ENCODE results near the gene HK1. TPM values are rescaled to one million over a fixed set of nuclear protein-coding genes. Genes with fewer than 3 reads are reported as not detected.
A peak's percentile ranks its signal among the peaks of the same experiment; 100 is the strongest.

HK1 gene
- total RNA-seq, 6 experiments from 2014 or later, result 149 to 158 (median 155) TPM

- peaks cover 61% of the 10 kb centered on the region for H3K4me1 Mint-ChIP-seq (ENCODE audit: low read depth)
- peaks cover 29% of the 10 kb centered on the region for H3K36me3 Mint-ChIP-seq (ENCODE audit: low read depth)
- H3K27ac Mint-ChIP-seq, result peak overlapping the region; percentile 89
- TF ChIP-seq, protein P1, sequence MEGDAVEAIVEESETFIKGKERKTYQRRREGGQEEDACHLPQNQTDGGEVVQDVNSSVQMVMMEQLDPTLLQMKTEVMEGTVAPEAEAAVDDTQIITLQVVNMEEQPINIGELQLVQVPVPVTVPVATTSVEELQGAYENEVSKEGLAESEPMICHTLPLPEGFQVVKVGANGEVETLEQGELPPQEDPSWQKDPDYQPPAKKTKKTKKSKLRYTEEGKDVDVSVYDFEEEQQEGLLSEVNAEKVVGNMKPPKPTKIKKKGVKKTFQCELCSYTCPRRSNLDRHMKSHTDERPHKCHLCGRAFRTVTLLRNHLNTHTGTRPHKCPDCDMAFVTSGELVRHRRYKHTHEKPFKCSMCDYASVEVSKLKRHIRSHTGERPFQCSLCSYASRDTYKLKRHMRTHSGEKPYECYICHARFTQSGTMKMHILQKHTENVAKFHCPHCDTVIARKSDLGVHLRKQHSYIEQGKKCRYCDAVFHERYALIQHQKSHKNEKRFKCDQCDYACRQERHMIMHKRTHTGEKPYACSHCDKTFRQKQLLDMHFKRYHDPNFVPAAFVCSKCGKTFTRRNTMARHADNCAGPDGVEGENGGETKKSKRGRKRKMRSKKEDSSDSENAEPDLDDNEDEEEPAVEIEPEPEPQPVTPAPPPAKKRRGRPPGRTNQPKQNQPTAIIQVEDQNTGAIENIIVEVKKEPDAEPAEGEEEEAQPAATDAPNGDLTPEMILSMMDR (IDR thresholded peaks at IDR 0.05), result no peak
- H3K27me3 Mint-ChIP-seq (ENCODE audit: insufficient read depth), result no peaks in the 10 kb centered on the region; the same call in 1 of the 2 replicates
- H3K9me3 Mint-ChIP-seq, result no peaks in the 10 kb centered on the region
- no peak for DNase-seq
- H3K4me3 Mint-ChIP-seq, result no peak overlapping the region
Observed at GRCh38 chr10:69363666-69364065, 85.4 kb downstream of the HK1 start.

- H3K4me1 Mint-ChIP-seq (ENCODE audit: low read depth), result peaks cover 54% of the 10 kb centered on the region
- TF ChIP-seq, protein P1 (IDR thresholded peaks at IDR 0.05), result peak; percentile 34
- no peak overlapping the region for H3K4me3 Mint-ChIP-seq
- no peaks in the 10 kb centered on the region; the same call in 1 of the 2 replicates for H3K27me3 Mint-ChIP-seq (ENCODE audit: insufficient read depth)
- no peak for DNase-seq
- H3K36me3 Mint-ChIP-seq (ENCODE audit: low read depth), result peaks cover 34% of the 10 kb centered on the region
- peak overlapping the region; percentile 89 for H3K27ac Mint-ChIP-seq
- no peaks in the 10 kb centered on the region for H3K9me3 Mint-ChIP-seq
Observed at GRCh38 chr10:69364232-69364940, 86.1 kb downstream of the HK1 start.

DNA sequence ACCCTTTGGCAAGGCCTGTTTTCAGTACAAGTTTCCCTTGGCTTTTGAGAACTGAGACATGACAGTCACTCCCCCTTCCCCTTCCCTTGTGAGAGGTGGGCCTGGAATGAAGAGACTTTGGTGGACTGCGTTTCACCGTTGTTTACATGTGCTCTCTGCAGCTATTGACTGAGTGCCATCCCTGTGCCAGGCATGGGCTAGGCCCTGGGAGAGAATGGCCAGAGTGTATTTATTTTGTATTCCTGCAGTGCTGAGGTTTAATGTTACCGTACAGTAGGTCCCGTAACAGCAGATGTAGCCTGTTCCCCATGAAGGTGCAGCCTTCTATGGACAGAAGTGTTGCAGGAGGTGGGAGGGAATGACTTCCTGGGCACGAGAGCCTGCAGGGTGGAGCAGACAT is 88.4 kb downstream of the HK1 start:
- TF ChIP-seq, protein P1 (IDR thresholded peaks at IDR 0.05), result no peak
- Mint-ChIP-seq H3K9me3 (no peaks in the 10 kb centered on the region), H3K4me1 (ENCODE audit: low read depth) (peaks cover 35% of the 10 kb centered on the region), H3K27me3 (ENCODE audit: insufficient read depth) (peaks cover under 1% of the 10 kb centered on the region), H3K4me3 (no peak overlapping the region), H3K36me3 (ENCODE audit: low read depth) (peaks cover 46% of the 10 kb centered on the region), H3K27ac (no peak overlapping the region)
- DNase-seq, result no peak

DNA sequence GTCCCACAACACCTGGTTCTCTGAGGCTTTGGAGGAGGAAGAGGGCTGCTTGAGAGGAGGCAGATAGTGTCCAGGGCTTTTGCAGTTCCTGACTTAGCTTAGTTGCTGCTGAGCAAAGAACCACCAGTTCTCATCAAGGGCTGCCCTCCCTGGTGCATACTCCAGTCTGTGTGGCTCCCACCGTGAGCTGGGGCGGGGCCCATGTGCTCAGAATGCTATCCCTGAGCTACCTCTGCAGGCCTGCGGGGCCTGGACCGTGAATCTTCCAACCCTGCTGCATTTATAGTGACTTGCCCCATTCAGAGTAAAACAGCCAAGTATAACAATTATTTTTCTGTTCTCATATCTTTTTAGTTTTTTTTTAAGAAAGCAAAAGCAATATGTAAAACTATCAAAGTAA is 89.2 kb downstream of the HK1 start:
- peaks cover 2% of the 10 kb centered on the region for H3K27me3 Mint-ChIP-seq (ENCODE audit: insufficient read depth)
- no peak overlapping the region for H3K27ac Mint-ChIP-seq
- peaks cover 35% of the 10 kb centered on the region for H3K4me1 Mint-ChIP-seq (ENCODE audit: low read depth)
- H3K9me3 Mint-ChIP-seq, result no peaks in the 10 kb centered on the region
- peaks cover 53% of the 10 kb centered on the region for H3K36me3 Mint-ChIP-seq (ENCODE audit: low read depth)
- TF ChIP-seq, protein P1 (IDR thresholded peaks at IDR 0.05), result no peak
- no peak overlapping the region for H3K4me3 Mint-ChIP-seq
- no peak for DNase-seq

- Mint-ChIP-seq H3K27ac (peak overlapping the region; percentile 1; the same call in 1 of the 2 replicates), H3K36me3 (ENCODE audit: low read depth) (peaks cover 52% of the 10 kb centered on the region), H3K4me3 (no peak overlapping the region), H3K9me3 (no peaks in the 10 kb centered on the region), H3K27me3 (ENCODE audit: insufficient read depth) (peaks cover 2% of the 10 kb centered on the region; the same call in 1 of the 2 replicates), H3K4me1 (ENCODE audit: low read depth) (peaks cover 21% of the 10 kb centered on the region)
- TF ChIP-seq, protein P1 (IDR thresholded peaks at IDR 0.05), result no peak
- DNase-seq, result no peak
Observed at GRCh38 chr10:69372126-69372980, 94.1 kb downstream of the HK1 start.

Measured in HFFc6 (cell line).